ENCODE data around the gene PGM5.
"Not testable (repeated sequence)": the region's sequence is repeated elsewhere in the genome, so short reads cannot be mapped to it uniquely, and the experiment has no call there.

PGM5 gene

GRCh38 chr9:68356380-68357118, at the start of gene PGM5:
Gene PGM5, plus strand, starts transcription at chr9:68356611. Its CDS starts 517 bp downstream, at chr9:68357128.
- DNase-seq (ENCODE audit: low read depth in 1 of 2, low spot score in 1 of 2); in situ Hi-C loops (cut with HindIII; ENCODE audit: low pct_unique_long_range_greater_than_20kb, low sequenced_read_pairs): not testable (repeated sequence)

DNA sequence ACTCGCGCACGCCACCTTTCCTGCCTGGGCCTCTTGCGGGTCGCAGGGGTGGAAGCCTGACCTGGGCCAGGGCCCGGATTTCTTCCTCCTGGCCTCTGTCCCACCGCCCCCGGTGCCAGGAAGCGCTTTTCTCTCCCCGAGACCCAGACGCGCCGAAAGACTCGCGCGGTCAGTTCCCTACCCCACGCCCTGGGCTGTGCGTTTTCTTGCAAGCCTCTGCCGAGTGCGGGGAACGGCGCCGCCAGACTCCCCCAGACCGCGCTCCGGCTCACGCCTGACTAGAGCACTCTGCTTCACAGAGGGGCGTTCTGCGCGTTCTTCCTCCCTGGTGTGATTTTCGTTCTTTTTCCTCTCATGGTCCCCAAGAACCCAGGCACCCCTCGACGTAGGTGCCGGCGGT, 49.3 kb upstream of the PGM5 start:
- DNase-seq (ENCODE audit: low read depth in 1 of 2, low spot score in 1 of 2); in situ Hi-C loops (cut with HindIII; ENCODE audit: low pct_unique_long_range_greater_than_20kb, low sequenced_read_pairs): not testable (repeated sequence)

GRCh38 chr9:68307654-68308053, 48.8 kb upstream of the PGM5 start:
- in situ Hi-C loops (cut with HindIII; ENCODE audit: low pct_unique_long_range_greater_than_20kb, low sequenced_read_pairs); DNase-seq (ENCODE audit: low read depth in 1 of 2, low spot score in 1 of 2): not testable (repeated sequence)

DNA sequence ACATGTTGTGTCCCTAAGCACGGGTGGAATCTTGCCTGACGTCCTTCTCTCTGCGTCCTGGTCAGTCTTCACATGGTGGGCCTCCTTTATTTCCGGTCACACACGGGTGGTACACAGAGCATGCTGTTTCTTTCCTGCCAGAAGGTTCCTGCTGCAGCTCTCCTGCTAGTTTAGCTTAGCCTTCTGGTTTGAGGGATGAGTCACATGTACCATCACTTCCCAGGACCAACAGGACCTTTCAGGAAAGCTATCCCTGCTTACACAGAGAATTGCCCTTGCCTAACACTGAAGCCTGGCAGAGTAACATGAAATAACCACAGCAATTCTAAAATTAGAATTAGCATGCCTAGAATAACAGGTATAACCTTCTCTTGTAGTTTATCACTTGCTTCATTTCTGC, 45.2 kb upstream of the PGM5 start:
- in situ Hi-C loops (cut with HindIII; ENCODE audit: low pct_unique_long_range_greater_than_20kb, low sequenced_read_pairs); DNase-seq (ENCODE audit: low read depth in 1 of 2, low spot score in 1 of 2): not testable (repeated sequence)

DNA sequence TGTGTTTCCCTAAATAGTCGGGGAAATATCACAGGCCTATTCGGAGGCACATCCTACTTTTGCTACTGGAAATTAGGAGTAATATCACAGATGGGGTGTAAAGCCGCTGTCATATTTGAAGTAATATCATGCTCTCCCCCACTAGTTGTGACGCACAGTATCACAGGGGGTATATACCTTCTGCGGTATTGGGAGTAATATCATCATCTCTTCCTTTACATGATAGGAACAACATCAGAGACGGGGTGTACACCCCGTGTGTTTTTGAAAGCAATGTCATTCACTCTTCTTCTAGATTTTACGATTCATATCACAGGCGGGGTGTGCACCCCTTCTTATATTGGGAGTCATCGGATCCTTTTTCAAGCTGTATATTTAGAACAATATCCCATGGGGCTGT, 38.2 kb upstream of the PGM5 start:
- DNase-seq (ENCODE audit: low read depth in 1 of 2, low spot score in 1 of 2); in situ Hi-C loops (cut with HindIII; ENCODE audit: low pct_unique_long_range_greater_than_20kb, low sequenced_read_pairs): not testable (repeated sequence)

GRCh38 chr9:68323749-68324148, 32.7 kb upstream of the PGM5 start:
- in situ Hi-C loops (cut with HindIII; ENCODE audit: low pct_unique_long_range_greater_than_20kb, low sequenced_read_pairs); DNase-seq (ENCODE audit: low read depth in 1 of 2, low spot score in 1 of 2): not testable (repeated sequence)

DNA sequence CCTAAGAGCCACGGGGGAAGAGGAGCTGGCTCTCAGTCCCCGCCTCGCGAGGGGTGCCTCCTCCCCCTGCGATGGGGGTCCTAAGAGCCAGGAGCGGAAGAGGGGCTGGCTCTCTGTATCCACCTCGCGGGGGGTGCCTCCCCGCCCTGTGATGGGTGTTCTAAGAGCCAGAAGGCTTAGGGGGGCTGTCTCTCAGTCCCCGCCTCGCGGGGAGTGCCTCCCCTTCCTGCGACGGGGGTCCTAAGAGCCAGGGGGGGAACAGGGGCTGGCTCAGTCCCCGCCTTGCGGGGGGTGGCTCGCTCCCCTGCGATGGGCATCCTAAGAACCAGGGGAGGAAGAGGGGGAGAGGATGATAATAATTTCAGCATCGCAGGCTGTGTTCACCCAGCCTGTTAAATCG, 31.9 kb upstream of the PGM5 start:
- in situ Hi-C loops (cut with HindIII; ENCODE audit: low pct_unique_long_range_greater_than_20kb, low sequenced_read_pairs); DNase-seq (ENCODE audit: low read depth in 1 of 2, low spot score in 1 of 2): not testable (repeated sequence)

GRCh38 chr9:68329106-68329505, 27.3 kb upstream of the PGM5 start:
- in situ Hi-C loops (cut with HindIII; ENCODE audit: low pct_unique_long_range_greater_than_20kb, low sequenced_read_pairs) = not testable (repeated sequence)

GRCh38 chr9:68330531-68331173, 25.8 kb upstream of the PGM5 start:
- DNase-seq (ENCODE audit: low read depth in 1 of 2, low spot score in 1 of 2) = not testable (repeated sequence)

More at GRCh38 chr9:68329106-68329505, 27.3 kb upstream of the PGM5 start:
- not testable (repeated sequence) for DNase-seq (ENCODE audit: low read depth in 1 of 2, low spot score in 1 of 2)

DNA sequence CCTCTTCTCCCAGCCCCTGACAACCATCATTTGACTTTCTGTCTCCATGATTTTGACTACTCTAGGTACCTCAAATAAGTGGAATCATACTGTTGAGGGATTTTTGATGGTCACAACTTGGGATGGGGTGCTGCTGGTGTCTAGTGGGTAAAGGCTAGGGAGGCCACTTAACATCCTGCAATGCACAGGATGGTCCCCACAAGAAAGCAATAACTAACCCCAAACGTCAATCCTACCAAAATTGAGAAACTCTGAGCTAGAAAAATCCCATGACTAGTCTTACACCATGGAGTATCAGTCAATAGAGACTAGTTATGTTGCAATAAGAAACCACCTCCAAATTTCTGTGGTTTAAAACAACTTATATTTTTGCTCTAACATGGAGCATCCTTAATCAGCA, 24.3 kb upstream of the PGM5 start:
- DNase-seq (ENCODE audit: low read depth in 1 of 2, low spot score in 1 of 2); in situ Hi-C loops (cut with HindIII; ENCODE audit: low pct_unique_long_range_greater_than_20kb, low sequenced_read_pairs): not testable (repeated sequence)

More at GRCh38 chr9:68330531-68331173, 25.8 kb upstream of the PGM5 start:
- in situ Hi-C loops (cut with HindIII; ENCODE audit: low pct_unique_long_range_greater_than_20kb, low sequenced_read_pairs) = not testable (repeated sequence)

GRCh38 chr9:68335935-68336334, 20.5 kb upstream of the PGM5 start:
- DNase-seq (ENCODE audit: low read depth in 1 of 2, low spot score in 1 of 2); in situ Hi-C loops (cut with HindIII; ENCODE audit: low pct_unique_long_range_greater_than_20kb, low sequenced_read_pairs): not testable (repeated sequence)

GRCh38 chr9:68336639-68337339, 19.6 kb upstream of the PGM5 start:
- in situ Hi-C loops (cut with HindIII; ENCODE audit: low pct_unique_long_range_greater_than_20kb, low sequenced_read_pairs); DNase-seq (ENCODE audit: low read depth in 1 of 2, low spot score in 1 of 2): not testable (repeated sequence)

DNA sequence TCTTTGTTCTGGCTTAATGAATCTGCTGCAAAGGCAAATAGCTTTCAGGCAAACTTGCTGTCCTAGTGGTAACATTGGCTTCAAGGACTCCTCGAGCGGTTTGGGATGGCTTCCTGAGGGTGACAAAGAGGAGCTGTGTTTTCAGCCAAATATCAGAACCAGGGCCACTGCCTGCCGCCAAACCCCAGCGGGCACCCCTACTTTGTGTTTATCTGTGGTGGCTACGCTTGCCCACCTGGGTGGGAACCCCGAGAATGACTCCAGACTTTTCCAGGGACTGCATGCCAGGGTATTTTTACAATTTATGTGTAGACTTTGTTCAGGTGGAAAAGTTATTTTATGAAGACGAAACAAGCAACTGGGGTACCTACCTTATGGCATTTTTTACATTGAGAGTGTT, 18.4 kb upstream of the PGM5 start:
- DNase-seq (ENCODE audit: low read depth in 1 of 2, low spot score in 1 of 2); in situ Hi-C loops (cut with HindIII; ENCODE audit: low pct_unique_long_range_greater_than_20kb, low sequenced_read_pairs): not testable (repeated sequence)

DNA sequence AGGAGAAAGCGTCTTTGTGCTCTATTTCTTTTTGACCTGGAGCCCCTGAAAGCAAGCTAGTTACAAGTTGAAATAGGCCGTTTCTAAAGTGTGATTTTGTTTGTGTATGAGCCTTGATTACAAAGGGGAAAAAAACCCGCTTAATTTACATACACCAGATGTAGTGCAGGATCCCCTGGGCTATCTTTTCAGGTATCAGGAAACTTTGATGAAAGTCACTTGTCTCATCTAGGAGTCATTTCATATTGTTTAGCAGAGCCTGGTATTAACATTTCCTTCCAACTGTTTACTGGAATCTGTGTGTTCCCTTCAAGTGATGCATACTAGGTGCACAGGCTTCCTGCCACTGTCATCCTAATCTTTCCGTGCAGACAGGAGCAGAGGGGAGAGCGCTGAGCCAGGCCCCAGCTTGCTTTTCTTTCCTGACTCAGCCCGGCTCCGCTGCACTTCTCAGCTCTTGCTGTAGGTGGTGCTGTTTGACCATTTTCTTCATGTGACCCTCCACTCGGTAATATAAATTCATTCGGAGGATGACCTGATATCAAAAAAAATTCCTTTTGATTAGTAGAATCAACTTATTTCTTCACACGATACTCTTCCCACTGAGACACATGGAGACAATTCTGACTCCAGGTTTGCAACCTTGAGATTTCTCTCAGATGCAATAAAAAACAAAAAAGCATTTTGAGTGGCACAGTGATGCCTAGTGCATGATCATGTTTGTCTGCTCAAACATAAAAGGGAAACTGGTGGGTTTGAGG, 14.0 kb upstream of the PGM5 start:
- in situ Hi-C loops (cut with HindIII; ENCODE audit: low pct_unique_long_range_greater_than_20kb, low sequenced_read_pairs); DNase-seq (ENCODE audit: low read depth in 1 of 2, low spot score in 1 of 2): not testable (repeated sequence)

DNA sequence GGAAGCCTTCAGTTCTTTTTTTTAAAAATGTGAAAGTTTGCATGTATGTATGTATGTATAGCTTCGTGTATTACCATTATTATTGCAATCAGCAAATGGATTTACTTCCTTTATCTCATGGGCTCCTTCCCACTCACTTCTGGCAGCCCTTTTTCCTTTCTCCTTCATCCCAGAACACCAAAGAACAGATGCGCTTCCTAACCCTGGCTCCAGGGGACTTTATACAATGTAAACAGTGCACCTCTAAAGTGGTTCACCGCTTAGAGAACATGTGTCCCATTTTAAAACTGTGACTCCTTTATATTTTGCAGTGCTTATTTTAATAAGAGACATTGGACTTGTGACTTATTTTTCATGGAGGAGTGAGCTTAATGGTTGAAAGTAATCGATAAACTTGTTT, 13.2 kb upstream of the PGM5 start:
- in situ Hi-C loops (cut with HindIII; ENCODE audit: low pct_unique_long_range_greater_than_20kb, low sequenced_read_pairs); DNase-seq (ENCODE audit: low read depth in 1 of 2, low spot score in 1 of 2): not testable (repeated sequence)

- in situ Hi-C loops (cut with HindIII; ENCODE audit: low pct_unique_long_range_greater_than_20kb, low sequenced_read_pairs); DNase-seq (ENCODE audit: low read depth in 1 of 2, low spot score in 1 of 2): not testable (repeated sequence)
Measured at GRCh38 chr9:68343992-68344391, 12.4 kb upstream of the PGM5 start.

- in situ Hi-C loops (cut with HindIII; ENCODE audit: low pct_unique_long_range_greater_than_20kb, low sequenced_read_pairs); DNase-seq (ENCODE audit: low read depth in 1 of 2, low spot score in 1 of 2): not testable (repeated sequence)
Measured at GRCh38 chr9:68351689-68352088, 4.7 kb upstream of the PGM5 start.

GRCh38 chr9:68355993-68356379, 425 bp upstream of the PGM5 start:
- DNase-seq (ENCODE audit: low read depth in 1 of 2, low spot score in 1 of 2); in situ Hi-C loops (cut with HindIII; ENCODE audit: low pct_unique_long_range_greater_than_20kb, low sequenced_read_pairs): not testable (repeated sequence)

Data from T47D (cell line).